Endothelial cell of umbilical vein (primary cell): ENCODE results near the gene SAMD11. TPM values are rescaled to one million over a fixed set of nuclear protein-coding genes. Genes with fewer than 3 reads are reported as not detected.

ENCODE experiments used
- BruUV-seq: library from RNA; stranded (reverse); fragments of 400-500 nt; replicated peaks from 2 replicates; lab custom pipeline; 2021; lab: Mats Ljungman, UMichigan
- CTCF ChIA-PET: fragments of 300-600, 350-600 bp; sonication (Branson Sonifier 250); formaldehyde crosslinking; loops from one replicate; lab custom pipeline; 2021; ENCODE audit warnings: antibody characterized with exemption, inconsistent platforms; lab: Charles Lee
- POLR2A ChIA-PET: fragments of 300-600, 350-600 bp; sonication (Branson Sonifier 250); formaldehyde crosslinking; loops from one replicate; lab custom pipeline; 2021; ENCODE audit warnings: antibody characterized with exemption, inconsistent platforms; lab: Charles Lee
- DNase-seq: peaks from one replicate; pipeline ENCODE4 v3.0.0-alpha.2; 2011; ENCODE audit warnings: low read depth, low spot score
- FAIRE-seq: peaks from 2 replicates; lab custom pipeline; 2011; peaks lifted over from hg19 to GRCh38; lab: Jason Lieb, UNC
- H2AFZ ChIP-seq: 2 replicates; pipeline ENCODE4 v1.6.0; 2012; ENCODE audit warnings: low read depth, low read length, control low read depth, inconsistent platforms
- H3K27ac ChIP-seq: 2 replicates; pipeline ENCODE4 v1.5.1; 2011; ENCODE audit warnings: low read depth, mild to moderate bottlenecking, control low read depth, low read length, moderate library complexity; ENCODE audit not compliant: insufficient read depth
- H3K27me3 ChIP-seq, 2 experiments: 2 replicates each; pipeline versions ENCODE4 v1.6.0 to v1.6.1; 2011; ENCODE audit warnings: low read length in 2 of 2, mixed read lengths in 1 of 2; ENCODE audit not compliant: control insufficient read depth in 2 of 2, insufficient read depth in 2 of 2
- H3K36me3 ChIP-seq, 2 experiments: 2 replicates in 1 of 2; 3 replicates in 1 of 2; pipeline ENCODE4 v1.5.1; 2011; ENCODE audit warnings: low read length in 2 of 2, mild to moderate bottlenecking in 1 of 2, moderate library complexity in 1 of 2; ENCODE audit not compliant: control insufficient read depth in 2 of 2, insufficient read depth in 2 of 2; ENCODE audit errors: extremely low read depth in 1 of 2
- H3K4me1 ChIP-seq: 3 replicates; pipeline ENCODE4 v1.5.1; 2011; ENCODE audit warnings: mild to moderate bottlenecking, low read length; ENCODE audit not compliant: control insufficient read depth, insufficient read depth; ENCODE audit errors: extremely low read depth
- H3K4me2 ChIP-seq: 2 replicates; pipeline ENCODE4 v1.6.1; 2011; ENCODE audit warnings: low read length, control low read depth, mixed read lengths; ENCODE audit not compliant: insufficient read depth
- H3K4me3 ChIP-seq, 3 experiments: fragments of 200-600 bp in 1 of 3; sonication (generic), shearing (Covaris generic) in 1 of 3; replicated peaks in 1 of 3; 2 replicates each; pipeline ENCODE4 v1.5.1; 2011 to 2016; ENCODE audit warnings: control low read depth in 3 of 3, low read length in 3 of 3, mild to moderate bottlenecking in 2 of 3, inconsistent platforms in 1 of 3, low read depth in 1 of 3, moderate library complexity in 1 of 3; ENCODE audit not compliant: insufficient read depth in 1 of 3
- H3K79me2 ChIP-seq: 2 replicates; pipeline ENCODE4 v1.6.0; 2012; ENCODE audit warnings: low read length, inconsistent platforms; ENCODE audit not compliant: control insufficient read depth, insufficient read depth
- H3K9ac ChIP-seq: replicated peaks from 2 replicates; pipeline ENCODE3; 2011; ENCODE audit warnings: low read length, control low read depth; ENCODE audit not compliant: insufficient read depth; ENCODE audit errors: extremely low read depth
- H3K9me1 ChIP-seq: replicated peaks from 3 replicates; pipeline ENCODE4 v1.6.0; 2011; ENCODE audit warnings: mild to moderate bottlenecking, low read length; ENCODE audit not compliant: control insufficient read depth, insufficient read depth; ENCODE audit errors: extremely low read depth
- H3K9me3 ChIP-seq: replicated peaks from 2 replicates; pipeline ENCODE4 v1.5.1; 2012; ENCODE audit warnings: low read length, inconsistent platforms; ENCODE audit not compliant: control insufficient read depth, insufficient read depth
- H4K20me1 ChIP-seq: replicated peaks from 2 replicates; pipeline ENCODE3; 2011; ENCODE audit warnings: mild to moderate bottlenecking, low read length; ENCODE audit not compliant: control insufficient read depth, insufficient read depth; ENCODE audit errors: extremely low read depth
- EZH2 ChIP-seq: IDR thresholded peaks from 2 replicates; pipeline ENCODE4 v1.6.1; 2012; ENCODE audit warnings: borderline replicate concordance, low read depth, mild to moderate bottlenecking, moderate library complexity, low read length, inconsistent platforms; ENCODE audit not compliant: severe bottlenecking
- FOS ChIP-seq: IDR thresholded peaks from 2 replicates; pipeline ENCODE4 v1.6.1; 2011; ENCODE audit warnings: mild to moderate bottlenecking, low read length, moderate library complexity, borderline replicate concordance; ENCODE audit not compliant: insufficient read depth
- GATA2 ChIP-seq: IDR thresholded peaks from 2 replicates; pipeline ENCODE4 v1.7.0; 2011; ENCODE audit warnings: low read depth, mild to moderate bottlenecking, moderate library complexity, mixed read lengths, low read length; ENCODE audit not compliant: insufficient read length, insufficient read depth
- JUN ChIP-seq: IDR thresholded peaks from 2 replicates; pipeline ENCODE4 v1.6.1; 2011; ENCODE audit warnings: borderline replicate concordance, low read depth; ENCODE audit not compliant: insufficient read length, insufficient read depth
- MAX ChIP-seq: IDR thresholded peaks from 2 replicates; pipeline ENCODE4 v1.6.1; 2011; ENCODE audit not compliant: insufficient read depth, insufficient read length
- MYC ChIP-seq: IDR thresholded peaks from one replicate; pipeline ENCODE4 v1.6.1; 2011; ENCODE audit warnings: mild to moderate bottlenecking, low read depth, low read length
- POLR2A ChIP-seq: IDR thresholded peaks from 2 replicates; pipeline ENCODE4 v1.6.1; 2012; ENCODE audit warnings: low read depth, mild to moderate bottlenecking, control low read depth, low read length
- POLR2AphosphoS5 ChIP-seq: IDR thresholded peaks from 2 replicates; pipeline ENCODE4 v1.6.1; 2012; ENCODE audit warnings: low read depth, mild to moderate bottlenecking, control low read depth, low read length, moderate library complexity; ENCODE audit not compliant: insufficient read depth
- dilution Hi-C: fragments of 300-500 bp; cut with MboI; formaldehyde crosslinking; loops from one replicate; pipeline ENCODE4 v1.15.0; 2019; ENCODE audit warnings: low sequenced_read_pairs; ENCODE audit not compliant: extremely low pct_ligation_motif_present
- intact Hi-C: fragments of 100-400 bp; cut with micrococcal nuclease; formaldehyde crosslinking; loops from one replicate; pipeline ENCODE4 v1.10.0; 2022
- polyA plus RNA-seq, 4 experiments: library from polyadenylated mRNA; depleted of rRNA in 3 of 4; stranded (reverse) in 3 of 4; unstranded in 1 of 4; fragments of >200 nt; gene quantifications; 2 replicates each; pipeline versions ENCODE4 v1.2.1 to v1.2.3, GENCODE V29; 2011 to 2012; ENCODE audit warnings: missing spikeins in 1 of 4
- total RNA-seq: library from RNA; stranded (reverse); gene quantifications from 2 replicates; pipeline ENCODE4 v1.2.3, GENCODE V29; 2021
- TF ChIP-seq, protein P1 (sequence below), 2 donors: IDR thresholded peaks; 1 replicate in 1 of 2; 2 replicates in 1 of 2; pipeline ENCODE4 v1.5.1; 2011; ENCODE audit warnings: low read length in 2 of 2, mild to moderate bottlenecking in 2 of 2, moderate library complexity in 2 of 2, control low read depth in 1 of 2, inconsistent platforms in 1 of 2, low read depth in 1 of 2; ENCODE audit not compliant: insufficient read depth in 1 of 2; ENCODE audit errors: extremely low read depth in 1 of 2

The SAMD11 gene
- total and polyA plus RNA-seq, 2 donors (not counting 3 experiments of a cell fraction or from before 2014, with no cell fraction given): not detected

GRCh38 chr1:916173-917075 is 7.3 kb upstream of the SAMD11 start:
- ChIA-PET POLR2A (no interaction called here), CTCF (interaction anchor here (1.4 kb wide), 2 partner anchors 12 to 15 kb away, joined by 3 to 9 read pairs; no protein-coding TSS in a partner anchor)
- Histone ChIP-seq H3K9me3 (no peaks in the 10 kb centered on the region), H3K27me3 (peaks cover 3 to 12% of the 10 kb centered on the region in 2 experiments), H3K4me2 (no peak overlapping the region), H3K4me3 (no peak overlapping the region), H3K36me3 (no peaks in the 10 kb centered on the region), H3K4me1 (no peaks in the 10 kb centered on the region), H4K20me1 (no peaks in the 10 kb centered on the region), H3K9me1 (no peaks in the 10 kb centered on the region), H2AFZ (no peak overlapping the region), H3K79me2 (no peaks in the 10 kb centered on the region), H3K27ac (no peak overlapping the region), H3K9ac (no peak overlapping the region)
- dilution Hi-C loops: no loop called here
- no TSS peak for BruUV-seq
- no peak for FAIRE-seq
- no peak for DNase-seq
- intact Hi-C loops: no loop called here
- no peak for TF ChIP-seq POLR2A
- TF ChIP-seq MAX: no peak
- TF ChIP-seq JUN: no peak
- no peak for TF ChIP-seq EZH2
- TF ChIP-seq GATA2: no peak
- TF ChIP-seq POLR2AphosphoS5: no peak
- TF ChIP-seq MYC: no peak
- no peak for TF ChIP-seq FOS
- TF ChIP-seq, protein P1, sequence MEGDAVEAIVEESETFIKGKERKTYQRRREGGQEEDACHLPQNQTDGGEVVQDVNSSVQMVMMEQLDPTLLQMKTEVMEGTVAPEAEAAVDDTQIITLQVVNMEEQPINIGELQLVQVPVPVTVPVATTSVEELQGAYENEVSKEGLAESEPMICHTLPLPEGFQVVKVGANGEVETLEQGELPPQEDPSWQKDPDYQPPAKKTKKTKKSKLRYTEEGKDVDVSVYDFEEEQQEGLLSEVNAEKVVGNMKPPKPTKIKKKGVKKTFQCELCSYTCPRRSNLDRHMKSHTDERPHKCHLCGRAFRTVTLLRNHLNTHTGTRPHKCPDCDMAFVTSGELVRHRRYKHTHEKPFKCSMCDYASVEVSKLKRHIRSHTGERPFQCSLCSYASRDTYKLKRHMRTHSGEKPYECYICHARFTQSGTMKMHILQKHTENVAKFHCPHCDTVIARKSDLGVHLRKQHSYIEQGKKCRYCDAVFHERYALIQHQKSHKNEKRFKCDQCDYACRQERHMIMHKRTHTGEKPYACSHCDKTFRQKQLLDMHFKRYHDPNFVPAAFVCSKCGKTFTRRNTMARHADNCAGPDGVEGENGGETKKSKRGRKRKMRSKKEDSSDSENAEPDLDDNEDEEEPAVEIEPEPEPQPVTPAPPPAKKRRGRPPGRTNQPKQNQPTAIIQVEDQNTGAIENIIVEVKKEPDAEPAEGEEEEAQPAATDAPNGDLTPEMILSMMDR (IDR thresholded peaks at IDR 0.05; ENCODE audit: extremely low read depth in 1 of 2, insufficient read depth in 1 of 2, low read depth in 1 of 2, low read length in 2 of 2): no peak
